HG03565 (cell line): Measurements from ENCODE around the gene NGDN.

ENCODE experiments used
- ATAC-seq: cut with Tn5 transposase; IDR thresholded peaks from one replicate; pipeline ENCODE4 v1.9.1; 2021; ENCODE audit warnings: mild to moderate bottlenecking, moderate library complexity; ENCODE audit not compliant: unreplicated experiment

Gene NGDN

DNA sequence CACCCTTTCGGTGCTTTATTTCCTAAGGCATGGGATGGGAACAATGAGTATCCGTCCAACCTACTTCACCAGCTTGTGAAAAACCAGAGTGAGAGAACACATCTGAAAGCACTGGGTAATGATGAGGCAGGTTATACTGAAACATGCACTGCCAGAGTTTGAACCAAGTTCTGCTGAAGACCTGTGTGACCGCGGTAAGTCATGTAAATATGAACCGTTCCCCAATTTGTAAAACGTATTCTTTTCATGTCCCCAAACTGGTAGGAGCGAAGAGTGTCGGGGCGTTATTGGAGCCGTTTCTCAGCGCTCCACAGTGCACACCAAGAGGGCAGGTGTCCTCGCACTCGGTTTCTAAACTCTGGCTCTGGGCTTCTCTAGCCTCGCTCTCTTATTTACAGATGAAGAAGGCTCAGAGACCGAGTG, 788 bp upstream of the NGDN start:
- ATAC-seq: no peak

DNA sequence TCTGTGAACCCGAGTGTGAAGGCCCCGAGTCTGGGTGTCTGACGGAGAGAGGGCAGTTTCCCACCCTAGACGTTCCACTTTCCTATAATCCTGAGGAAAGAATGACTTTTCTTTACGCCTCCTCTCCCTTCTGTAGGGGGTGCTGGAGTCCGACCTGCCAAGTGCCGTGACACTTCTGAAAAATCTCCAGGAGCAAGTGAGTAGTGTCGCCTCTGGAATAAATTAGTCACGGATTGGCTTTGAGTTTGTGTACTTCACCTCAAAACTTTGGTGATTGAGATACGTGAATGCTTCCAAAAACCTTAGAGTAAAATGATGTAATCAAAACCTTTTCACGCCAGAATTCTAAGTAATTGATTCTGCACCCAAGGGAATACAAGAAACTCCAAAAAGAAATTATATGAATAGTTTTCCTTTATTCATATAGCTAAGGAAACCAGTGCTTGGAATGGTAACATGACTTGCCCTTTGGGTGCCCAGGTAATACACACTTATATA, 452 bp downstream of the NGDN start:
- no peak for ATAC-seq

DNA sequence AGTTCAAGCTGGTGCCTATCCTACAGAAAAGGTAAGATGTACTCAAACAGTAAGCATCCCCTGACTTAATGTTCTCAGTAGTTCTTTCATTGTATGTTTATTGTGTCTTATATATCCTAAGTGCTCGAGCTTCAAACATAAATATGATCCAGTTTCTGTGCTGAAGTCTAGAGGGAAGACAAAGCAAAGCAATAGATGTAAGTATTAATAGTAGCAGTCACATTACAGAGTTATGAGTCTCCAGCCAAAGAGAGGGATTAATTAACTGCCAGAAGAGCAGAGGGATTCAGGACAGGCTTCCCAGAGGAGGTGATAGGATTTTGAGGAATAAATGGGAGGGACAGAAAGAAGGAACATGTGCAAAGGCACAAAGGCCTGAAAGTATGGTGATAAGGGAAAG, 1.4 kb downstream of the NGDN start:
- no peak for ATAC-seq

DNA sequence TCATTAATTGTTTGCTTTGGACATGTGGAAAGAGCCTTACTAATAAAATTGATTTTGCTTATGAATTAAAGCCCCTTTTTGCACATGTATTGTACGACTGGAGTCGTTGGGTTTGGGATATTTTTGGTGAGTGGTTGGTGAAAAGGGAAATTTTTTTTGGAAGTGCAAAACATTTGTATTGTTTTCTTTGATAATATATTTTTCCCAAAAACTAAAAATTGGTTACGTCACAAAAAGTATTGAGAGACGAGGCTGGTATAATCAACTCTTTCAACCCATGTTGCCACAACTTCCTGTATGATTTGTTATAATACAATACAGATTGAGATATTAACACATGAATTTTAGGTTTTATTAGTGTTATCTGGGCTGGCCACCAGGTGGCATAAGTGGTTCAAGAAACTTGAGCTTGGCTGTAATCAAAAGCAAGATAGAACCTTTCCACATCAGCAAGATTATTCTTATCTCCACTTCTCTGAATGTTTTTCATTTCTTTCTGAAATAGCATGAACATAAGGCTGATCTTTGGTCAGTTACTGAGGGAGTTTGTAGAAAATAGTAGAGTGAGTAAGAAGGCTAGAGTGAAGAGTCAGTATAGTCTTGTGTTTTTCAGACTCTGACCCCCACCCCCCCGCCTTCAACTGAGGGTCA, 8.7 kb downstream of the NGDN start:
- no peak for ATAC-seq

DNA sequence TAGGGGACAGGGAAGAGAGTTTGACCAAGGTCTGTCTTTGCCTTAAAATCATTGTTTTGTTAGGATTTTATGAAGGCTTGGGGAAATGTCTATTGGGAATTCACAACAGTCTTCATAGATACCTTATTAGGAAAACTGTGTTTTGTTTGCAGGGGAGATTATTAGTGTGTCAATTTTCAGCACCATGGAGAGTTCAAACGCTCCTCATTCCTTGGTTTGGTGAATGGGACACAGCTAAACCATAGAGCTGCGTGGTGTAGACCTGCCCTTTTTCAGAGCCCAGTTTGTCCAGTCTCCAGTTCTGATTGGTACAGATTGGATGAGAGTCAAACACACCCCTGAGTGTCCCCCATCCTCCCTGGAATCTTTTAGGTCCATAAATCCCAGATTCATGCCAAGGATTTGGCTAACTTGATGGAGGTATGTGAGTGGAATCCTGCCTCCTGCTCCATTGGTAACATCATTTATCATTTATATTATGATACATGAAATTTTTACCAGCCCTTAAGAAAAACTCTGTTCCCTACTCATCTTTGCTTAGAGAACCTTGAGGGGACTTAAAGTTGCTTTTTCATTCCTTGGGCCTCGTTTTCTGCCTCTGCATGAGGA, 12.0 kb downstream of the NGDN start:
- no peak for ATAC-seq

DNA sequence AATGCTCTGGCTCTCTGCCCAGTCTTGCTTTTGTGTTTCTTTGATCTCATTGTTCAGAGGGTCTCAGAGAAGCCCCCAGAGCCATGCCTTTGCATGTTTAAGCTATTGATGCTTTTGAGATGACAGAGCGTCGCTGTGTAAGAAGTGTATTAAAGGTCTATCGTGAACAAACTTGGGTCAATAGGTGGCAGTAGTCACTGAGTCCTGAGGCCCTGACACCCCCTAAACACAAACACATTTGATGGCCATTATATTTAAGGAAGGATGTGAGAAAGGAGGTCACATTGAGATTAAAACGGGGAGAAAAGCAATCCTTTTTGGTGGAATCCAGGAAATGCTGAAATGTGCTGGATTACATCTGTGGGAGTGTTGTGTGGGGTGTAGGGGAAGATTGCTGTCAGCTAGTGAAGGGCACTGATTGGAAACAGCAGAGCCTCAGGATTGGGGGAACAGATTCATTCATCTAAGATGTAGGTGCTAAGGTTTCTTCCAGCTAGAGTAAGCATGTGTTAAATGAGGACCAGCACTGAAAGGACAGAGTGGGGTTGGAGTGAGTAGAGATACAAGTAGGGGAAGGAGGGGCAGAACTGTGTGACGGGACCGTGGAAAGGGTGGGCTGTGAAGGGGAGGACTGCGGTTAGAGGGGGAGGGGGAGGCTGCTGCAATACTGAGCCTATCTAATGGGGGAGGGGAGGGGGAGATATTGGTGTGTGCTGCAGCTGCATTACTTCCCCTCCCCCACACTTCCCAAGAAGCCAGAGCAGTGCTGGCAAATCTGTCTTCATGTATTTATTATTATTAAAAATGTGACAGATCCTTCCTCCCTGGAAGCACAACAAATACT, 12.7 kb downstream of the NGDN start:
- no peak for ATAC-seq

DNA sequence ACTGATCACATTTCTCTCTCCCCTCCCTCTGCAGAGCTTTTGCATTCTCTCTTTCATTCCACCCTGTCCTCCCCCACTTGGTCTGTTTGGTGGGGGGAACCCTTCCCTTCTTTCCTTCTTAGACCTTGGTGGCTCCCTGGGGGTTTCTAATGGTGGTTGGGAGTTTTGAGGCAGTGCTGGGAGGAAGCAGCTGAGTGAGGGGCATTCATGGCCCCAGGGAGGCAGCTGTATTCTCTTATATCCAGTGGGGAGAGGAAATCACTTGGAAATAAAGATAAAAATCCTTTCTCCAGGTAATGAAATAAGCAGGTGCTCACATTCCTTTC, 13.3 kb downstream of the NGDN start:
- ATAC-seq: no peak

DNA sequence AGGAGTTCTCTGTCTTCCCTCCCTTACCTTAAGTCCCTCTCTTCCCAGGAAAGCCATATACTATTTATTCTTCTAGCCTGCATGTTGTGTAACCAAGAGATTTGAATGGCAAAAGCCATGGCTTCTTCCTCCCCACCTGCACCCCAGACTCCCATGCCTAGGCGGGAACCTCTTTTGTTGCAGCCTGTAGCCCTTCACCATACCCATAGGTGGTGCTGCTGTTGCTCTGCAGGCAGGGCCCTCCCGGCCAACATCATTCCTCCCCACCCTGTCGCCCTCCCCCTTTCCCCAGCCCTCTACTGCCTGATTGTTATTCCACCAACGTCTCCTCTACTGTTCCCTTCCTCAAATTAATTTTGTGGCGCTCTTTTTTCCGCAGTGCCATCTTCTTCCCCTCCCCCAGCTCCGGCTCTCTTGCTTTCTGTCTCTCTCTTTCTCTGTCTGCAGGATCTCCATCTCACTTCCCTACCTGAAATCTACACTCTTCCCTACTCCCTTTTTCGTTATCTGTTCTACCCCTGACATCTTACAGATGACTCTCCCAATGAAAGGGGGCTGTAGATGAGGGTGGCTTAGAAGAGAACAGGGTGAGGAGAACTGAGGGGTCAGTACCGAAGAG, 13.8 kb downstream of the NGDN start:
- ATAC-seq: no peak

DNA sequence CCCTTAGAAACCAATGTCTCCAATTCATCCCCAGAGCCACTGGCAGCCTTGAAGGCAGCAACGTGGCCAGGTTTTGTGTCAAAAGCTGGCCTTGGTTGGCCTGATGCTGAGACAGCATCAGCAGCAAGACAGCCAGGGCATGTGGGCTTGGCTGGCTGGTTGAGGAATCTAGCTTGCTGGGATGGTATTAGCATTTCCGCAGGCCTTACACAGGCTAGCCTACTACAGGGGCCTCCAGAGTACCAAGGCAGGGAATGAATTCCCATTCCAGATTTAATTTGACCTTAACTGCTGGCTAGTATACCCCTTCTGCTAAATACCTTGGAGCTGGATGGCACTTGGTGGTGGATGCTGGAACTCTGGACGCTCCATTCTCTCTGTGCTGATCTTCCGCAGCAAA, 15.8 kb downstream of the NGDN start:
- no peak for ATAC-seq

DNA sequence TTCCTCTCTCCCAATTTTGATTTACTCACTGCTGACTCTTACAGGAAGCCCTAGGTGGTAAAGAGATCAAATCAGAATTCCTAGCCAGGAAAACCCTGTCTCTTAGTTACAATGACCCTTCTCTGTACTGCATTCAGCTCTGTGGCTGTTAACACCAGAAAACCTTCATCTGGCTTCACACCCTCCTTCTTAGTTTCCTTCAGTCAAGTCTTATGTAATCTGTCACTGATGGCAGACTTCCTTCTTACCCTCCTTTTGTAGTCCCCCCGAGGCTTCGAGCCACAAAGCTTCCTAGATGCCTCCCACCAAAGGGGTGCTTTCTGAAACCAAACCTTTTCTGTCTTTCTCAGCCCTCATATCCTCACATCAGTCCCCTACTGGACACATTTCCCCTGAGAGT, 16.5 kb downstream of the NGDN start:
- ATAC-seq: no peak

DNA sequence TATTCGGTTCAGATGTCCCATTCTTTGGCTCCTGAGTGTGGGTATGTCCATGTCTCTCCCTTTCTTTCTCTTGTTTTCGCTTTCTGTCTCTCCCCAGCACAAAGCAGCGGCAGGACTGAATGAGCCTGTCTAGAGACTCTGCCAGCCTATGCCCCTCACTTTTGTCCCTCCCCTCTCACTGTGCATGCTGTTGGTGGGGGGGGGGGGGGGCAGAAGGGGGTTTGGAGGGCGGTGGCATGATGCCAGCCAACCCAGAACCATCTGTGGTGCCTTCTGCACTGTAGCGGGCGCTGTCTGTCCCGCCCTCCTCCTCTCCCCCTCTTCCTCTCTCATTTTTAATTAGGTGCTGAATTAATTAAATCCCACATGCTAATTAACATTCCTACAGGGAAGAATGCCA, 17.7 kb downstream of the NGDN start:
- ATAC-seq: no peak

DNA sequence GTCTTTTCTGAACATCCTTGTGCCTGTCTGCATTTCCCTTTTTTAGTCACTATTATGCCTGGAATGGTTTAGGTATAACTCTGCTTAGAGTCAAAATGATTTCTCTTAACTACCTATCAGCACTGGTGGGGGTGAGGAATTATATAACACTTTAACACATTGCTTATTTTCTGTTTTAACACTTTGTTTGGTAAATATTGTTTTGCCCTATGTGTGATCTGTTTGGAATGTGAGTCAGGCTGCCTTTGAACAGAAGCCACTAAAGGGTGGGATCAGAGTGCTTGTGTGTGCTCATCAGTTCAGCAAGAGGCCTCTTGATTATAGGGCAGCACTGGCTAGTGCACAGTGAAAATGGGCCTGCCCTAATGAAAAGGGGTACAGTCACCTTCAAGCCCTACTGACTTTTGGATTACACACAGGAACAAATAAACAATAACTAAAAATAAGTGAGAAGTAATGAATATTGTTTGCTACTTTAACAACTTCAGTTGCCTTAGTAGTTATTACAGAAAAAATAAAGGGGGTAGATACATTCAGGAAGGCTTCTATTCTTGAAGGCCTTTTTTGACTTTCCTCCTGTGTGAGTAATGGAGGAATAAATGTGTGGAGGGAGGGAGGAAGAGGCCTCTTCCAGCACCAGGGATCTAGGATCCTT, 23.2 kb downstream of the NGDN start:
- no peak for ATAC-seq

DNA sequence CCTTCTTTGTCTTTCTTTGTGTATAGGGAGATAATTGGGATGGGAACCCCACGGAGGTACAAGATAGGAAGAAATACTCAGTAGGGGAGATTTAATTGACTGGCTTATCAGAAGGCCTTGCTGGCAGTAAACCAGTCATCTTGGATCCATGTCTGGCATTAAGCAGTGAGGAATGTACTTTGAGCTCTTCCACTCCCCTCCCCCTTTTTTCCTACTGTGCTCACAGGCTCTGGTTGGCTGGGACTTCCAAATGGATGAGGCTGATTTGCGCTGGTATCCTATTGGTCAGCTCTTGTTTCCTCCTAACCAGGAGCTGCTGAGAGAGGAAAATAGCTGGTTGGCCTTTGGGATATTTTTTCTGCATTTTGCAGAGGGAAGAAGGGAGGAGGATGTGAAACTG, 24.7 kb downstream of the NGDN start:
- no peak for ATAC-seq

DNA sequence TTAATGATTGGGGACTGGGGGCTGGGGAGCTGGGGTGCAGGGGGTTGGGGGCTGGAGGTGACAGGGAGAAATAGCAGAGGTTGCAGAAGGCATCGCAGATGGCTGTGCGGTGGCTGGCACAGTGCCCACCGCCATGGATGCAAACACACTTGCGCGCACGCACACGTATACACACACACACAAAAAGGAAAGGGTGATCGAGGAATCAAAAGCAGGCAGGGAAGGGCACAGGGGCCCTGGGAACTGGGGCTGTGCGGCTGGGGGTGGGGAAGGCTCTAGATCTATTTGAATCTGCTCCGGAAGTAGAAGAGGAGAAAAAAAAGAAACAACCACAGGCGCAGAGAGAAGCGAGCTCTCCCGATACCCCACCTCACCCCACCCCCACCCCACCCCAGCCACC, 42.7 kb downstream of the NGDN start:
- no peak for ATAC-seq

DNA sequence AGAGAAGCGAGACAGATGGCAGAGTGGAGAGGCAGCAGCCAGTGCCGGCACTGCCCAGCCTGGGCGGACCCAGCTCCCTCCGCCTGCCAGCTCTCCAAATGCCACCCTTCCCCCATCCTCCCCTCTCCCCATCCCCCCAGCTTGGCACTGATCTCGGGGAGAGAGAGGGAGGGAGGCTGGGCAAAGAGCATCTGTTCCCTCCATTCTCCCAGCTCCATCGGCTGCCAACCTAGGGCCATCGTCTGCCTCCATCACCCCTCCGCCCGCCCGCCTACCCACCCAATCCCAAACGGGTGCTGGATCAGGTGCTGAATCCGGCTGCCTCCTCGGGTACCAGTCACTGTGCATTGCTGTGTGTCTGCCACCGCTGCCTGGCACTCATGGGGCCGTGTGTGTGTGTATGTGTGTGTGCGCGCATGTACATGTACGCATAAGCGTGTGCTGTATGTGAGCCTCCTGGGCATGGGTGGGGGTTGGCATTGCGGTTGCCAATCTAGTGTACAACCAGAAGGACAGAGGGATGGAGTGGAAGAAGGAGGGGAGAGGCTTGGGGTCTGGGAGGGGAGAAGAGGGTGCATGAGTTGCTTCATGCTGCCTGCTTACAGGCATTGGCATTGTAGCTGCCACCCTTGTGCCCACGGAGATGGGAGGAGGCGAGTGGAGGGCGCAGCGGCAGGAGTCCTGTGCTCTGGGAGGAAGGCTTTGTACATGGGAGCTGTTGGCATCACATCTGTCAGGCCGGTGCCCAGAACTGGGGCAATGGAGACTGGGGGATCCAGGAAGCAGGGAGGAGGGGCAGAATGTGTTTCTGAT, 43.7 kb downstream of the NGDN start:
- no peak for ATAC-seq

DNA sequence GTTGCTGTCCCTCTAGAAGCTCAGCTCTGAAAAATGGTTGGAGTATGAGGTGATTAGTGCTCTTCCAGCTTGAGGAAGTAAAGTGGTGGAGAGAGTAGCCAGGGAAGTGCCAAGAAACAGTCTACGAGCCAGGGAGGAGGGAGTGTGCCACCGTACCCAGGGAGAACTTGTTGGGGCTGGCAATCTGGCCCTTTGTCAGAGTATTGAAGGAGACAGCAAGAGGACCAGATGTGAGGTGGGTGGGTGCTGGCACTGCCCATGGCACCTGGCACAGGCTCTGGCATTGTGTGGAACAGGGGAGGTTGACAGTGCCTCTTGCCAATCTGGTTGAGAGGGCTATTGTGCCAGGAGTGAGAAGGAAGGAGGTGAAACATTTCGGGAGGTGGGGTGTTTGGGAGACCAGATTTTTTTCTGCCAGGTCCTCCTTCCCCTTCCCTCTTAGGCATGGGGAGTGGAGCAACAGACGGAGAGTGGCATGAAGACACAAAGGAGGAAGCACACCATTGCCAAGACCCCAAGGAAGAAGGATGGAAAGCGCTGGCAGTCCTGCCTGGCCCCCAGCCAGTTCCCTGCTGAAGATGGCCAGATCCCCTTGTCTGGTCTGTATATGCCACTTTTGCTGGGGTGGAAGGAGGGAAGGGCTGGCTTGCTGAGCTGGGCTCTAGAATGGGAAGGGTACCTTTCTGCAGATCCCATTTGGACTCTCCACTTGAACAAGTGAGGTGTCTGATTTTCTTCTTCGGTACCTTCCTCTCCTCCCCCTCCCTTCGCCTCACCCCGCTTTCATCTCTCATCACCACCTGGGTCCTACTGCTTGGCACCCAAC, 44.5 kb downstream of the NGDN start:
- no peak for ATAC-seq

DNA sequence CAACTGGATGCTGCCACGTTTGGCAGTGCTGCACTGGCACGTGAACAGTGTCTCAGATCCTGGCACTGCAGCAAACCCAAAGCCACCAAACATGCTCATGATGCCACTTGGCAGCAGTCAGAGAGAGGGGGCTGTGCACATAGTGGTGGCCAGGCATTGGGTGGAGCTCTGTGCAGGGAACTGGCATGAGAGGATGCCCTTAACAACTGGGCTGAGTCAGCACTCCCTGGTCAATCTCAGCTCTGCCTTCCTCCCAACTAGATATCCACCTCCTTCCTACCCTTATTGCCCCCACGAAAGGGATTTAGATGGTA, 45.1 kb downstream of the NGDN start:
- ATAC-seq: no peak

DNA sequence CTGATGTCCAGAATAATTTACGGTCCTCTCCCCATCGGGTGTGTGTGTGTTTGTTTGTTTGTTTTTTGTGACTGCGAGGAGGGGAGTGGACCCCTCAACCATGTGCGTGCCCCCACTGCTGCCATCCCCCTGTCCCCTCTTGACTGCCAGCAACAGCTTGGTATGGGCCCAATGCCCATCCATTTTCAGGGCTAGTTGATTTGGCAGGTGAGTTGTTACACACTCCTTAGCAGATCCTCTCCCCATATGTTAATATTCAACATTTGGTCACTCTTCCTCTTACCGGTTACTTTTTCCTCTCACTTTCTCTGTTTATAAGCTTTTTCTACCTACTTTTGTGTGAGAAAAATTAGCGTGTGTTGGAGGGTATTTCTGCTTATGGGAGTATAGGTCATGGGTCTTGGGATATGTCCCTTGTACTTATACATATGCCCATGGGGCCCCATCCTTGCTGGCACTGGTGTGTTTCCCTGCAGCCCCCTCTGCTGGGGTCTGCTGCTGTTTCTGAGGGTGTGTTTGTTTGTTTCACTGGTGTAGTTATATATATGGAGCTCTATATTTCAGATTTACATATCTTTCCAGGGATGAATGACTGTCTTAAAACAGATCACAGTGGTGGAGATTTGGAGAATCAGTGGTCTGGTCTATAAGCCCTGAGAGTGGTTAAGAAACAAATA, 48.3 kb downstream of the NGDN start:
- ATAC-seq: no peak

DNA sequence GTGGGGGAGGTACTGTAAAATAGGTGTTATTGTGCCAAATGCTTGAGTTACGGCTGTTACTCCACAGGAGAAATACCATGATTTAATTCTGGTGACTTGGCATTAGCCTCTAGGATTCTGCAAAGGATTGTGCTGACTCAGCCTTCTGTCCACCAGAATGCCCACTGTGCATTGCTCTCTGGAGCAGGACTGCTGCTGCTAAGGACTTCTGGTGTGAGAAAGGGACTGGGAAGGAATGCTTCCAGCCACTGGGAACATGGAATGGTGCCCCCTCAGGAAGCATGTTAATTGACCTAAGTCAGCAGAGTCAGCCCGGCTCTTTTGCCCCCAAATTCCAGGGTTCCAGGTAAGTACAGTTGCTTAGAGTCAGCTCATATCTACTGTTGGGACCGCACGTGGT, 49.2 kb downstream of the NGDN start:
- ATAC-seq: no peak
